ENCODE results near the gene CCDC28B. TPM values are rescaled to one million over a fixed set of nuclear protein-coding genes. Genes with fewer than 3 reads are reported as not detected.

Gene CCDC28B
- total RNA-seq, 4 donors from 2014 or later = 2.2 to 7.6 (median 5.2) TPM

DNA sequence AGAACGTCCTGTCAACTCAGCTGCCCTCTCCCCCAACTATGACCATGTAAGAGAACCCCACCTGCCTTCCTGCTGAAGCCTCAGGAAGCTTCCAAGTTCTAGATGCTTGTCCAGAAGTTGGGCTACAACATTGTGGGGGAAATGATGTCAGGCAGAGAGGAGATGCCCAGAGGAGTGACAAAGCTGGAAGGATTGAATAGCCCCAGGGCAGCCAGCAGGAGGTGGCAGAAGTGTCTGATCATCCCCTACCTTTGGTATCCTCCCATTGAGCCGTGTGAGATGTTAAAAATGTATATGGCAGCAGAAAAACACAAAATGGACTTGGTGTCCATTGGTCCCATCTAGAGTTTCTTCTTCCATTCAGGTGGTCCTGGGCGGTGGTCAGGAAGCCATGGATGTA, 28.4 kb downstream of the CCDC28B start:
- no peaks in the 10 kb centered on the region for H3K9me3 ChIP-seq
- H3K4me3 ChIP-seq (replicated peaks in 1 of 3) = no peak overlapping the region
- intact Hi-C loops (cut with DNase I) = loop anchor here (10.0 kb wide), 1 partner anchor 166 kb away; the partner anchor contains the start of gene BSDC1
- no peak for TF ChIP-seq POLR2A (IDR thresholded peaks at IDR 0.05)
- TF ChIP-seq, protein P1, sequence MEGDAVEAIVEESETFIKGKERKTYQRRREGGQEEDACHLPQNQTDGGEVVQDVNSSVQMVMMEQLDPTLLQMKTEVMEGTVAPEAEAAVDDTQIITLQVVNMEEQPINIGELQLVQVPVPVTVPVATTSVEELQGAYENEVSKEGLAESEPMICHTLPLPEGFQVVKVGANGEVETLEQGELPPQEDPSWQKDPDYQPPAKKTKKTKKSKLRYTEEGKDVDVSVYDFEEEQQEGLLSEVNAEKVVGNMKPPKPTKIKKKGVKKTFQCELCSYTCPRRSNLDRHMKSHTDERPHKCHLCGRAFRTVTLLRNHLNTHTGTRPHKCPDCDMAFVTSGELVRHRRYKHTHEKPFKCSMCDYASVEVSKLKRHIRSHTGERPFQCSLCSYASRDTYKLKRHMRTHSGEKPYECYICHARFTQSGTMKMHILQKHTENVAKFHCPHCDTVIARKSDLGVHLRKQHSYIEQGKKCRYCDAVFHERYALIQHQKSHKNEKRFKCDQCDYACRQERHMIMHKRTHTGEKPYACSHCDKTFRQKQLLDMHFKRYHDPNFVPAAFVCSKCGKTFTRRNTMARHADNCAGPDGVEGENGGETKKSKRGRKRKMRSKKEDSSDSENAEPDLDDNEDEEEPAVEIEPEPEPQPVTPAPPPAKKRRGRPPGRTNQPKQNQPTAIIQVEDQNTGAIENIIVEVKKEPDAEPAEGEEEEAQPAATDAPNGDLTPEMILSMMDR (IDR thresholded peaks at IDR 0.05) = no peak
- no peak overlapping the region for H3K27ac ChIP-seq
- WGBS, 2 donors = 86% methylated on average over 3 of the region's 3 CpGs
- no peaks in the 10 kb centered on the region for H3K27me3 ChIP-seq
- no peak for DNase-seq
- H3K4me1 ChIP-seq = peaks cover under 1 to 5% of the 10 kb centered on the region in 2 donors
- peaks cover 69 to 74% of the 10 kb centered on the region in 2 donors for H3K36me3 ChIP-seq

DNA sequence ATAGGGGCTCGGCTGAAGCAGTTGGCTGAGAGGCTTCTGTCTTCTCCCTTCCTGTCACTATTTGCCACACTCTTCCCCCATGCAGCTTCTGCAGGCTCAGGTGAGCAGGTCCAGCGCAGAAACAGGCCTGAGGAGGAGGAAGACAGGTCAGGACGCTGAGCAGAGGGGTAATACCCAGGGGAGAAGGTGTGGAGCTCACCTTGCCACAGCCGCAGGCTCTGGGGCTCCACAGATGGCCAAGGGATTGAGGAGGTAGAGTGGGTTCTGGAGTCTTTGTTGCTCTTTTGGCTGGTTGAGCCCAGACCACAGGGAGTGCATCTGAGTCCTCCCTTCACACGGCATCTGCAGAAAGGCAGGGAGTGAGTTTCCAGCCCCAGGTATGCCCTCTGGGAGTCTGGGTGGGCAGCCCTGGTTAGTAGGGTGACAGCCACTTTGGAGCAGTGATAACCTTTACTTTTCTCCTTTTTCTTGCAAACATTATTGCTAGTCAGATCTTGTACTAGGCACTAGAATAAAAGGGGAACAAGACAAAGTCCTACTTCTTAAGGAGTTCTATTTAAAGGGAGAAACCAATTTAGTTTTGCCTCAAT, 31.5 kb downstream of the CCDC28B start:
- WGBS, 2 donors = 84 to 92% methylated on average over 5 of the region's 5 CpGs
- no peaks in the 10 kb centered on the region for H3K9me3 ChIP-seq
- H3K27me3 ChIP-seq = no peaks in the 10 kb centered on the region
- intact Hi-C loops (cut with DNase I) = loop anchor here (10.0 kb wide), 2 partner anchors 63 to 103 kb away; partner anchors contain the start of genes HDAC1 and MARCKSL1
- no peak for DNase-seq
- TF ChIP-seq, protein P1 (IDR thresholded peaks at IDR 0.05) = no peak
- no peak for TF ChIP-seq POLR2A (IDR thresholded peaks at IDR 0.05)
- no peaks in the 10 kb centered on the region for H3K4me1 ChIP-seq
- H3K27ac ChIP-seq = no peak overlapping the region
- H3K36me3 ChIP-seq = peaks cover 45 to 53% of the 10 kb centered on the region in 2 donors
- H3K4me3 ChIP-seq (replicated peaks in 1 of 3) = no peak overlapping the region

DNA sequence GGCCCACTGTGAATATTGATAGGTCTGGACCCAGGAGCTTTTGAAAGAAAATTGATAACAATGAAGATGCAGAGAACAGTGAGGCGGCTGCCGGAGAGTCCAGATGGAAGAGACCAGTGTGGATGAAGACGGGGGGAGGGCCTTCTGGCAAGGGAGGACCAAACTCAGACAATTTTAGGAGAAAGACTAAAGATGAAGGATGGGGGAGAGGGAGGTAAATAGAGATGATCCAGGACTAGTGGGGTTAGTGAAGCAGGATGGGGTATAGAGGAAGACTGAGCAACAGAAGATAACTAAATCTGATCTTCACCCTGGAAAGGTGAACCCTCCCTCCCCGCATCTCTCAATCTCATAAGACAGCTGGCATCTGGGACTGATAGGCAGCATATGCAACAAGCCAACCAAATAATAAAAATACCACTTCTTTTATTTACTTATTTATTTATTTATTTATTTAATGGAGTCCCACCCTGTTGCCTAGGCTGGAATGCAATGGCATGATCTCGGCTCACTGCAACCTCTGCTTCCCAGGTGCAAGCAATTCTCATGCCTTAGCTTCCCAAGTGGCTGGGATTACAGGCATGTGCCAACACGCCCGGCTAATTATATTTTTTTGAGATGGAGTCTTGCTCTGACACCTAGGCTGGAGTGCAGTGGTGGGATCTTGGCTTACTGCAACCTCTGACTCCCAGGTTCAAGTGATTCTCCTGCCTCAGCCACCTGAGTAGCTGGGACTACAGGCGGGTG, 32.3 kb downstream of the CCDC28B start:
- intact Hi-C loops (cut with DNase I) = loop anchor here (10.0 kb wide), 2 partner anchors 62 to 102 kb away; partner anchors contain the start of genes HDAC1 and MARCKSL1
- 91 to 93% methylated on average over 8 of the region's 8 CpGs for WGBS, 2 donors
- H3K36me3 ChIP-seq = peaks cover 39 to 47% of the 10 kb centered on the region in 2 donors
- H3K4me3 ChIP-seq (replicated peaks in 1 of 3) = no peak overlapping the region
- TF ChIP-seq POLR2A (IDR thresholded peaks at IDR 0.05) = no peak
- TF ChIP-seq, protein P1 (IDR thresholded peaks at IDR 0.05) = no peak
- H3K9me3 ChIP-seq = no peaks in the 10 kb centered on the region
- no peaks in the 10 kb centered on the region for H3K27me3 ChIP-seq
- no peak for DNase-seq
- no peaks in the 10 kb centered on the region for H3K4me1 ChIP-seq
- H3K27ac ChIP-seq = no peak overlapping the region

DNA sequence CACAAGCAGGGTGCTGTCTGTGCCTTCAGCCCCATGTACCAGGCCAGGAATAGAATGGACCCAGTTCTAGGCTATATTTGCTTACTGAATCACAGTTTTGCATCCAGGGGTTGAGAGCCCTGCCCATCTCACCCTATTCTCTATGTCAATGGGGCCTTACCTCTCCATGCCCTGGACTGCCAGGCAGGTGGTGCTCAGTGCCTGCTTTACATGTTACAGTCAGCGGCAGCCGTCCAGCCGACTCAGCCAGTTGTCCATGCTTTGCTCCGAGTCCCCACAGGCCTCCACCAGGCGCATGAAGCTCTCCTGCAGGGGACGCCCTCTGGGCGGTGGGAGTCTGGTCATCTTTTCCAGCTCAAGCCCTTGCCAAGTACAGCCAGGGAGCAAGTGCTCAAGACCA, 34.4 kb downstream of the CCDC28B start:
- H3K4me1 ChIP-seq = peaks cover 5 to 8% of the 10 kb centered on the region in 2 donors
- TF ChIP-seq, protein P1 (IDR thresholded peaks at IDR 0.05) = no peak
- no peak for TF ChIP-seq POLR2A (IDR thresholded peaks at IDR 0.05)
- no peaks in the 10 kb centered on the region for H3K9me3 ChIP-seq
- intact Hi-C loops (cut with DNase I) = loop anchor here (10.0 kb wide), 2 partner anchors 60 to 100 kb away; partner anchors contain the start of genes HDAC1 and MARCKSL1
- H3K27ac ChIP-seq = no peak overlapping the region
- DNase-seq = no peak
- peaks cover 21 to 27% of the 10 kb centered on the region in 2 donors for H3K36me3 ChIP-seq
- H3K4me3 ChIP-seq (replicated peaks in 1 of 3) = no peak overlapping the region
- WGBS, 2 donors = 77 to 92% methylated on average over 7 of the region's 7 CpGs
- H3K27me3 ChIP-seq = no peaks in the 10 kb centered on the region
